ENCODE data around the gene TBC1D10A.

- no peak for TF ChIP-seq POLR2A (IDR thresholded peaks at IDR 0.05; ENCODE audit: low read length)
- TF ChIP-seq GATA1 (IDR thresholded peaks at IDR 0.05; ENCODE audit: low read depth, low read length), result no peak
Measured at GRCh38 chr22:30333707-30334087, 7.0 kb upstream of the TBC1D10A start.
